Tibial nerve (tissue), 4 donors: Measurements from ENCODE around the gene UGT1A3. TPM values are rescaled to one million over a fixed set of nuclear protein-coding genes. Genes with fewer than 3 reads are reported as not detected.

Experiments used
- DNase-seq, 2 donors: peaks; one replicate each; pipeline ENCODE4 v3.0.0-alpha.2; 2019; ENCODE audit warnings: low spot score in 2 of 2
- H3K27ac ChIP-seq, 4 donors: fragments of 200-600 bp; sonication (generic) in 3 of 4; one replicate each; pipeline ENCODE4 v1.5.1; 2017 to 2019; ENCODE audit warnings: mild to moderate bottlenecking in 1 of 4
- H3K27me3 ChIP-seq, 2 donors: fragments of 200-600 bp; sonication (generic) in 1 of 2; one replicate each; pipeline versions ENCODE4 v1.5.1 to v1.6.0; 2017 to 2019
- H3K36me3 ChIP-seq, 3 donors: fragments of 200-600 bp; sonication (generic); one replicate each; pipeline ENCODE4 v1.5.1; 2018 to 2019
- H3K4me1 ChIP-seq, 4 donors: fragments of 200-600 bp; sonication (generic) in 3 of 4; one replicate each; pipeline ENCODE4 v1.5.1; 2017 to 2019
- H3K4me3 ChIP-seq, 4 donors: fragments of 200-600 bp; sonication (generic) in 3 of 4; one replicate each; pipeline ENCODE4 v1.5.1; 2017 to 2019; ENCODE audit warnings: mild to moderate bottlenecking in 1 of 4, moderate library complexity in 1 of 4
- H3K9me3 ChIP-seq, 4 donors: fragments of 200-600 bp; sonication (generic) in 3 of 4; one replicate each; pipeline ENCODE4 v1.5.1; 2017 to 2019
- EP300 ChIP-seq, 2 donors: sonication (generic); formaldehyde crosslinking; IDR thresholded peaks; one replicate each; pipeline ENCODE4 v1.6.1; 2017; ENCODE audit warnings: antibody characterized with exemption in 2 of 2, mild to moderate bottlenecking in 1 of 2
- POLR2A ChIP-seq, 2 donors: fragments of 450-650 bp; IDR thresholded peaks; one replicate each; pipeline ENCODE4 v1.6.1; 2017; ENCODE audit warnings: antibody characterized with exemption in 2 of 2, mild to moderate bottlenecking in 2 of 2, moderate library complexity in 2 of 2
- WGBS, 2 donors: methylation state at CpG; one replicate each; pipeline ENCODE4 v1.1.5; 2018; 5-methylcytosine and 5-hydroxymethylcytosine counted together
- total RNA-seq, 4 donors: library from RNA; depleted of rRNA; stranded (reverse); fragments of >200 nt; gene quantifications; one replicate each; pipeline ENCODE4 v1.1.0, GENCODE V29; 2016
- TF ChIP-seq, protein P1 (sequence below), 5 experiments: fragments of 200-600 bp in 3 of 5; fragments of 450-650 bp in 2 of 5; sonication (generic) in 3 of 5; IDR thresholded peaks; one replicate each; pipeline ENCODE4 v1.5.1; 2016 to 2019; ENCODE audit warnings: antibody characterized with exemption in 5 of 5, mild to moderate bottlenecking in 3 of 5, moderate library complexity in 2 of 5

The UGT1A3 gene
- total RNA-seq, 4 donors from 2014 or later = not detected

DNA sequence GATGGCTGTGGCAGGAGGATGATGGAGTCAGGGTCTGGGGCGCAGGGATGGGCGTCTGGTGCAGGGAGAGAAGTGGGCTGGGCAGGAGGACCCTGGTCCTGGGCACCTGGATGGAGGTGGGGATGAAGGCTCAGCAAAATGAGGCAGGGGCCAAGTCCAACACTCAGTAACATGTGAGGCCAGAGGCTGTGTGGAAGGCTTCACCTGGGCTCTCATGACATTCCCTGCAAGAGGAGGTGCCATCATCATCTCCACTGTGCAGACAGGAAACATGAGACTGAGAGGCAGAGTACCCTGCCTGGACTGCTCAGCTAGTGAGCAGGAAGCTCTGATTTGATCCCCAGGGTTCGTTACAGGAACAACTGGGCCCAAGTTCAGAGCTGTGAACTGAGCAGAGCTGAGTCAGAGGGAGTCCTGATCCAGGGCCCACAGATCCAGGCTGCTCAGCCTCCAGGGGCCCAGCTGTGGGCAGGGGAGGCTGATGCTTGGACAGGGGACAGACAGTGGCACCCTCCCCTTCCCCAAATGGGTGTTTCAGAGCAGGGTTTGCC lies 88.6 kb downstream of the UGT1A3 start:
- Histone ChIP-seq H3K4me3 (no peak overlapping the region), H3K36me3 (no peaks in the 10 kb centered on the region), H3K9me3 (no peaks in the 10 kb centered on the region), H3K4me1 (no peaks in the 10 kb centered on the region), H3K27ac (no peak overlapping the region), H3K27me3 (no peaks in the 10 kb centered on the region)
- TF ChIP-seq EP300 (IDR thresholded peaks at IDR 0.05) = no peak
- TF ChIP-seq, protein P1, sequence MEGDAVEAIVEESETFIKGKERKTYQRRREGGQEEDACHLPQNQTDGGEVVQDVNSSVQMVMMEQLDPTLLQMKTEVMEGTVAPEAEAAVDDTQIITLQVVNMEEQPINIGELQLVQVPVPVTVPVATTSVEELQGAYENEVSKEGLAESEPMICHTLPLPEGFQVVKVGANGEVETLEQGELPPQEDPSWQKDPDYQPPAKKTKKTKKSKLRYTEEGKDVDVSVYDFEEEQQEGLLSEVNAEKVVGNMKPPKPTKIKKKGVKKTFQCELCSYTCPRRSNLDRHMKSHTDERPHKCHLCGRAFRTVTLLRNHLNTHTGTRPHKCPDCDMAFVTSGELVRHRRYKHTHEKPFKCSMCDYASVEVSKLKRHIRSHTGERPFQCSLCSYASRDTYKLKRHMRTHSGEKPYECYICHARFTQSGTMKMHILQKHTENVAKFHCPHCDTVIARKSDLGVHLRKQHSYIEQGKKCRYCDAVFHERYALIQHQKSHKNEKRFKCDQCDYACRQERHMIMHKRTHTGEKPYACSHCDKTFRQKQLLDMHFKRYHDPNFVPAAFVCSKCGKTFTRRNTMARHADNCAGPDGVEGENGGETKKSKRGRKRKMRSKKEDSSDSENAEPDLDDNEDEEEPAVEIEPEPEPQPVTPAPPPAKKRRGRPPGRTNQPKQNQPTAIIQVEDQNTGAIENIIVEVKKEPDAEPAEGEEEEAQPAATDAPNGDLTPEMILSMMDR (IDR thresholded peaks at IDR 0.05) = no peak
- 73 to 90% methylated on average over 3 of the region's 3 CpGs for WGBS, 2 donors
- DNase-seq = no peak

DNA sequence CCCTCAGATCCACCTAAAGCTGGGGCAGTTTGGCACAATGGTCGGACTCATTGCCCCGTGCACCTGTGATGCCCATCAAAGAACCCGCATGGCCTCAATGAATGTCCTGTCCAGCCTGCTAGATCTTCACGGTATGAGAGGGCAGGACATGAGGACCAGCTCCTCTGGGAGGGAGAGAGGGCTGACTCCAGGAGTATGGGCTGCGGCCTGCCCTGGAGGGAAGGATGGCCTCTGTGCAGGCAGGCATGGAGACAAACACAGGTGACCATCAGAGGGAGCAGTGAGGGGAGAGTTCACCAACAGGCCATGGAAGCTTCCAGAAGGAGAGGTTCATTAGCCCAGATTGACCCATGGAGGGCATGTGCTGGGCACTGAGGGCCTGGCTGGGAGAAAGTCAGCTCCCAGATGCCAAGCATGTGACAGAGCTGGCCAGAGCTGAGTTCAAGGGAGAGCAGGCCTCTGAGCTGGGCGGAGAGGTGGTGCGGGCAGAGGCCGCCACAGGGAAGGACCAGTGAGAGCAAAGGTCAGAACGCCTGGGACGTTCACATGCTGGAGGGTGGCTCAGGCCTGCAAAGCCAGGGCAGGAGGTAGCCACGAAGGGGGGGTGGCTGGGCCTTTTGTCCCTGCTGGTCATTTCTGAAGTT lies 89.3 kb downstream of the UGT1A3 start:
- 90% methylated on average over 11 of the region's 11 CpGs for WGBS, 2 donors
- Histone ChIP-seq H3K36me3 (no peaks in the 10 kb centered on the region), H3K4me3 (no peak overlapping the region), H3K27ac (no peak overlapping the region), H3K4me1 (no peaks in the 10 kb centered on the region), H3K27me3 (no peaks in the 10 kb centered on the region), H3K9me3 (no peaks in the 10 kb centered on the region)
- no peak for TF ChIP-seq POLR2A (IDR thresholded peaks at IDR 0.05)
- TF ChIP-seq EP300 (IDR thresholded peaks at IDR 0.05) = no peak
- TF ChIP-seq, protein P1 (IDR thresholded peaks at IDR 0.05) = no peak
- no peak for DNase-seq

DNA sequence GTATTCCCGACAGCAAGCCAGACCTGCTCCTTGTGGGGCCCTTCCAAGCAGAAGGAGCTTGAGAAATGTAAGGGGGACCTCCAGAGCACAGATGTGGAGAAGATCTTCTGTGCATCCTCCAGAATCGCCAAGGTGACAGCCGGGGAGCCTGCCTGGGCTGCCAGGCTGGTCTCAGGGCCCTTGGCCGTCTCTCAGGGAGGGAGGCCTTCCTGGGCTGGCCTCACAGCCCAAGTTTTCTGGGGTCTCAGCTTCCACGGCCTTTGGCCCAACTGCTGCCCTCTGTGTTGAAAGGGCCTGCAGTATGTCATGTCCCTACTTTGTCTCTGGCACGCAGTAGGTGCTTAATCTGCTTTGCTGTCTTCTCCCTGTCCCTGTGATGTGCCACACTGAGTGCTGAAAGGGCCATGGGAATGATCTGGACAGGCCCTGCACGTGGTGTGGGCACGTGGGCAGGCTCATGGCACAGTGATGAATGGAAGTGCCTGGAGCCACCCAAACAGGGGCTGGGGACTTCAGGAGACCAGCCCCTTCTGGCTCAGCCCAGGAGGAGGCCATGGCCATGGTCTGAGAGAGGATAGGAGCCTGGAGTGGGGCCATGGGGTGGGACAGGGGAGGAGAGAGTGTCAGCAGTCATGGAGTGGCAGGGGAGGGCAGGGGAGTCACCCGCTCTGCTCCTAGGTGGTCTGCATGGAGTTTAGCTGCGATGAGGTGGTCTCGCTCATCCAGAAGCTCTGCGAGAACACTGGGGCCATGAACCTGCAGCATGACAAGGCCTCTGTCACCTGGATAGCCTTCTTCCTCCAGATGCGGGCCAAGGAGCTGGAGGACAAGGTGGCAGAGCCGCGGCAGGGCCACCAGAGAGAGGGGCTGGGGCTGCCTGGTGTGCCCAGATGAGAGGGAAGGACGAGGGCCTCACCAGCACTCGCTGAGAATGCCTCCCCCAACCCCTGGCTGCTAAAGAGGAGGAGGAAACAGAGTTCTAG lies 90.1 kb downstream of the UGT1A3 start:
- no peaks in the 10 kb centered on the region for H3K9me3 ChIP-seq
- H3K36me3 ChIP-seq = no peaks in the 10 kb centered on the region
- no peak overlapping the region for H3K4me3 ChIP-seq
- WGBS, 2 donors = 75 to 81% methylated on average over 14 to 17 of the region's 17 CpGs
- no peaks in the 10 kb centered on the region for H3K4me1 ChIP-seq
- TF ChIP-seq, protein P1 (IDR thresholded peaks at IDR 0.05) = no peak
- no peak for TF ChIP-seq EP300 (IDR thresholded peaks at IDR 0.05)
- H3K27ac ChIP-seq = no peak overlapping the region
- H3K27me3 ChIP-seq = no peaks in the 10 kb centered on the region
- DNase-seq = no peak

DNA sequence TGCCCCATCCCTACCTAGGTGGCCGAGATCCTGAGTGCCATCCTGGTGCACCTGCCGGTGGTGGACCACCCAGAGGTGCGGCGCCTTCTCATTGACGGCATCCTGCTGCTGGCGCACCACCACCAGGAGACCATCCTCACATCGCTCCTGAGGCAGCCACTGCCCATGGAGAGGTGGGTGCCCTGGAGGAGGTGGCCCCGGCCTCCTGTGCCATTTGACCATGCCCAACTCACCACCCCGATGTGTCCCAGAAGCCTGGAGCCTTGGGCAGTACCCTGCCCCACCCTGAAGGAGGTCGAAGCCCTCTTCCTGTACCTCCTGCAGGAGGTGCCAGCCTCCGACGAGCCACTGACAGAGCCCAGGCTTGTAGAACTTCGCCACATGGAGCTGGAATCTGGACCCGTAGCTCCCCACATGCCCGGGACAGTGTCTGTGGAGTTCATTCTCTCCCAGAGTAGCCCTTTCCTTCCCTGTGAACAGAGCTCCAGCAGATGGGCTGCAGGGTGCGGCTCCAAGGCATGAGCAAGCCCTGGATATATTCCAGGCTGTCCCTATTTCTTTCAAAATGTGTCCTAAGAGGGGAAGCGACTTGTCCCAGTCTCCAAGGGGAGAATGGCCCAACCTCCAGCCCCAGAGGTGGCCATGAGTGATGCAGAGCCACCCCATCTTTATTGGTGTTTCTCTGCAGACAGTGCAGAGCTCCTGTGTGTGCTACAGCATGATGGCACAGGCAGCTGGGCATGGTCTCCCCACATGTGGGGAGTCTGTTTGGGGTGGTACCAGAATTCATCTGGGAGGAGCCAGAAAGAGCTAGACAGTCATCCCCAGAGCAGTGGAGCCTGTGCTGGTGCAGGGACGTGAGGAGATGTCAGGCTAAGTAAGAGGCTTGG lies 91.3 kb downstream of the UGT1A3 start:
- 80 to 83% methylated on average over 11 to 15 of the region's 18 CpGs for WGBS, 2 donors
- H3K36me3 ChIP-seq = no peaks in the 10 kb centered on the region
- H3K4me3 ChIP-seq = no peak overlapping the region
- TF ChIP-seq, protein P1 (IDR thresholded peaks at IDR 0.05) = no peak
- TF ChIP-seq EP300 (IDR thresholded peaks at IDR 0.05) (no peak), POLR2A (IDR thresholded peaks at IDR 0.05) (no peak)
- H3K27me3 ChIP-seq = no peaks in the 10 kb centered on the region
- no peak overlapping the region for H3K27ac ChIP-seq
- H3K4me1 ChIP-seq = no peaks in the 10 kb centered on the region
- DNase-seq = no peak
- no peaks in the 10 kb centered on the region for H3K9me3 ChIP-seq
